H9 (cell line): ENCODE data around the gene PRKCG. TPM values are rescaled to one million over a fixed set of nuclear protein-coding genes. Genes with fewer than 3 reads are reported as not detected.
A peak's percentile ranks its signal among the peaks of the same experiment; 100 is the strongest.

Source experiments
- DNase-seq: peaks from one replicate; pipeline ENCODE4 v3.0.0-alpha.2; 2017
- H2AFZ ChIP-seq: one replicate; pipeline ENCODE4 v1.6.1; 2013; ENCODE audit warnings: mild to moderate bottlenecking, low read length, control low read depth, moderate library complexity
- H2AK5ac ChIP-seq: 2 replicates; pipeline ENCODE4 v1.6.1; 2013; ENCODE audit warnings: low read length, control low read depth, mixed read lengths; ENCODE audit not compliant: insufficient read length
- H2BK120ac ChIP-seq: one replicate; pipeline ENCODE4 v1.6.1; 2013; ENCODE audit warnings: low read depth, mild to moderate bottlenecking, low read length, control low read depth, inconsistent platforms; ENCODE audit not compliant: poor library complexity, severe bottlenecking
- H2BK12ac ChIP-seq: 2 replicates; pipeline ENCODE4 v1.6.1; 2013; ENCODE audit warnings: low read length, control low read depth, mixed read lengths, low read depth; ENCODE audit not compliant: insufficient read length
- H2BK15ac ChIP-seq: 2 replicates; pipeline ENCODE4 v1.6.1; 2013; ENCODE audit warnings: low read depth, low read length, control low read depth
- H2BK20ac ChIP-seq: one replicate; pipeline ENCODE4 v1.6.1; 2013; ENCODE audit warnings: low read depth, mild to moderate bottlenecking, low read length, control low read depth, inconsistent platforms; ENCODE audit not compliant: poor library complexity, severe bottlenecking
- H2BK5ac ChIP-seq: 2 replicates; pipeline ENCODE4 v1.6.1; 2013; ENCODE audit warnings: low read length, control low read depth, mixed read lengths; ENCODE audit not compliant: insufficient read length
- H3K14ac ChIP-seq: 2 replicates; pipeline ENCODE4 v1.6.1; 2013; ENCODE audit warnings: low read length, control low read depth; ENCODE audit not compliant: insufficient read depth
- H3K18ac ChIP-seq: 2 replicates; pipeline ENCODE4 v1.6.1; 2013; ENCODE audit warnings: low read depth, mild to moderate bottlenecking, mixed read lengths, low read length, control low read depth; ENCODE audit not compliant: insufficient read length
- H3K23ac ChIP-seq: 2 replicates; pipeline ENCODE4 v1.6.1; 2013; ENCODE audit warnings: low read length, control low read depth, mixed read lengths, low read depth; ENCODE audit not compliant: insufficient read length
- H3K23me2 ChIP-seq: 2 replicates; pipeline ENCODE4 v1.6.1; 2013; ENCODE audit warnings: low read depth, mild to moderate bottlenecking, mixed read lengths, low read length, control low read depth; ENCODE audit not compliant: insufficient read length, poor library complexity, severe bottlenecking
- H3K27ac ChIP-seq: 2 replicates; pipeline ENCODE4 v1.5.1; 2013; ENCODE audit warnings: low read length, control low read depth, mixed read lengths, low read depth; ENCODE audit not compliant: insufficient read length
- H3K27me3 ChIP-seq: 2 replicates; pipeline ENCODE4 v1.6.1; 2013; ENCODE audit warnings: low read length, control low read depth, inconsistent platforms; ENCODE audit not compliant: insufficient read depth
- H3K4ac ChIP-seq: 2 replicates; pipeline ENCODE4 v1.6.1; 2013; ENCODE audit warnings: low read depth, mild to moderate bottlenecking, control low read depth, inconsistent platforms, low read length, moderate library complexity
- H3K4me1 ChIP-seq: 2 replicates; pipeline ENCODE4 v1.6.1; 2013; ENCODE audit warnings: low read length, control low read depth, inconsistent platforms; ENCODE audit not compliant: insufficient read depth
- H3K4me2 ChIP-seq: 2 replicates; pipeline ENCODE4 v1.6.1; 2013; ENCODE audit warnings: low read length, control low read depth, mixed read lengths; ENCODE audit not compliant: insufficient read length, insufficient read depth
- H3K56ac ChIP-seq: 2 replicates; pipeline ENCODE4 v1.6.1; 2013; ENCODE audit warnings: low read depth, mild to moderate bottlenecking, mixed read lengths, low read length, control low read depth; ENCODE audit not compliant: insufficient read length
- H3K79me1 ChIP-seq: 2 replicates; pipeline ENCODE4 v1.6.1; 2013; ENCODE audit warnings: low read depth, mild to moderate bottlenecking, moderate library complexity, low read length, control low read depth, inconsistent platforms; ENCODE audit not compliant: insufficient read depth, poor library complexity, severe bottlenecking
- H3K79me2 ChIP-seq: 2 replicates; pipeline ENCODE4 v1.6.1; 2013; ENCODE audit warnings: low read length, control low read depth, inconsistent platforms; ENCODE audit not compliant: insufficient read depth
- H3K9ac ChIP-seq: 2 replicates; pipeline ENCODE4 v1.6.1; 2013; ENCODE audit warnings: low read length, control low read depth, mixed read lengths; ENCODE audit not compliant: insufficient read length; ENCODE audit errors: extremely low read depth
- H3K9me3 ChIP-seq: one replicate; pipeline ENCODE4 v1.6.1; 2013; ENCODE audit warnings: low read depth, low read length, inconsistent platforms; ENCODE audit not compliant: control insufficient read depth
- H3T11ph ChIP-seq: one replicate; pipeline ENCODE4 v1.6.1; 2013; ENCODE audit warnings: mild to moderate bottlenecking, low read length, control low read depth, inconsistent platforms
- H4K20me1 ChIP-seq: one replicate; pipeline ENCODE4 v1.6.1; 2013; ENCODE audit not compliant: control insufficient read depth, insufficient read length, insufficient read depth
- H4K5ac ChIP-seq: 2 replicates; pipeline ENCODE4 v1.6.1; 2013; ENCODE audit warnings: low read depth, mild to moderate bottlenecking, mixed read lengths, low read length, control low read depth; ENCODE audit not compliant: insufficient read length
- H4K8ac ChIP-seq: replicated peaks from 2 replicates; pipeline ENCODE4 v1.6.1; 2013; ENCODE audit warnings: low read length, control low read depth, mixed read lengths, low read depth; ENCODE audit not compliant: insufficient read length
- H4K91ac ChIP-seq: 2 replicates; pipeline ENCODE4 v1.6.1; 2013; ENCODE audit warnings: low read depth, mild to moderate bottlenecking, moderate library complexity, mixed read lengths, low read length, control low read depth; ENCODE audit not compliant: insufficient read length
- H3K27ac Mint-ChIP-seq, 3 experiments: 2 replicates in 2 of 3; 3 replicates in 1 of 3; pipeline ENCODE4 v1.8.0; 2020 to 2021; ENCODE audit warnings: mixed read lengths in 3 of 3, mild to moderate bottlenecking in 1 of 3, moderate library complexity in 1 of 3
- H3K27me3 Mint-ChIP-seq: 2 replicates; pipeline ENCODE4 v1.8.0; 2021; ENCODE audit warnings: low read depth, mild to moderate bottlenecking, moderate library complexity, mixed read lengths
- H3K36me3 Mint-ChIP-seq, 3 experiments: 2 replicates in 2 of 3; 3 replicates in 1 of 3; pipeline ENCODE4 v1.8.0; 2020 to 2021; ENCODE audit warnings: low read depth in 3 of 3, mixed read lengths in 3 of 3; ENCODE audit not compliant: insufficient read depth in 1 of 3
- H3K4me1 Mint-ChIP-seq, 2 experiments: 2 replicates each; pipeline ENCODE4 v1.8.0; 2020; ENCODE audit warnings: mixed read lengths in 2 of 2
- H3K4me3 Mint-ChIP-seq, 2 experiments: 2 replicates in 1 of 2; 3 replicates in 1 of 2; pipeline ENCODE4 v1.8.0; 2020 to 2021; ENCODE audit warnings: mild to moderate bottlenecking in 2 of 2, mixed read lengths in 2 of 2, moderate library complexity in 1 of 2
- H3K9me3 Mint-ChIP-seq, 2 experiments: 2 replicates in 1 of 2; 3 replicates in 1 of 2; pipeline ENCODE4 v1.8.0; 2020; ENCODE audit warnings: mild to moderate bottlenecking in 2 of 2, mixed read lengths in 2 of 2, moderate library complexity in 1 of 2
- CTCF ChIP-seq: fragments of 200-600 bp; sonication (generic); conservative IDR thresholded peaks from 3 replicates; pipeline ENCODE4 v1.8.0; 2021; ENCODE audit warnings: antibody characterized with exemption, mild to moderate bottlenecking
- WGBS: extraction: QIAGEN DNeasy Blood & Tissue Kit; methylation state at CpG from one replicate; pipeline ENCODE4 v1.1.7; 2013; ENCODE audit warnings: missing lambda C conversion rate, low lambda C conversion rate, mixed read lengths; ENCODE audit not compliant: insufficient read length; ENCODE audit errors: extremely low coverage; 5-methylcytosine and 5-hydroxymethylcytosine counted together
- total RNA-seq: library from RNA; stranded (reverse); gene quantifications from 2 replicates; pipeline ENCODE4 v1.2.1, GENCODE V29; 2021

PRKCG gene
- total RNA-seq, 1 experiment from 2014 or later = 8.8 TPM

GRCh38 chr19:53912653-53913052, 30.7 kb downstream of the PRKCG start:
- peak overlapping the region in 1 of 2 experiments; percentile 24; a peak in 2 of 5 replicates for H3K4me3 Mint-ChIP-seq

More at GRCh38 chr19:53912653-53913052, 30.7 kb downstream of the PRKCG start:
- Histone ChIP-seq H4K20me1 (no peaks in the 10 kb centered on the region), H2BK20ac (no peak overlapping the region), H2BK12ac (no peak overlapping the region), H3K9ac (no peak overlapping the region), H3K56ac (no peak overlapping the region), H3K79me1 (no peaks in the 10 kb centered on the region), H3K23me2 (peaks cover 19% of the 10 kb centered on the region), H2BK15ac (no peak overlapping the region), H3K27ac (no peak overlapping the region), H3K4me1 (no peaks in the 10 kb centered on the region), H3T11ph (no peak overlapping the region), H3K4me2 (no peak overlapping the region), H3K23ac (no peak overlapping the region), H2AK5ac (no peak overlapping the region), H3K27me3 (no peaks in the 10 kb centered on the region; the same call in 1 of the 2 replicates), H2BK120ac (no peak overlapping the region), H3K9me3 (no peaks in the 10 kb centered on the region), H4K5ac (no peak overlapping the region), H4K91ac (no peak overlapping the region), H4K8ac (no peak overlapping the region), H2BK5ac (no peak overlapping the region), H3K4ac (no peak overlapping the region), H3K14ac (no peak overlapping the region), H2AFZ (no peak overlapping the region), H3K18ac (no peak overlapping the region), H3K79me2 (no peaks in the 10 kb centered on the region)
- Mint-ChIP-seq H3K27me3 (peaks cover 45% of the 10 kb centered on the region), H3K9me3 (no peaks in the 10 kb centered on the region), H3K4me1 (peaks cover 16 to 25% of the 10 kb centered on the region in 2 experiments), H3K27ac (no peak overlapping the region; a peak in 1 of 7 replicates), H3K36me3 (peaks cover 26 to 39% (median 32%) of the 10 kb centered on the region in 3 experiments)
- no CpG with 5 or more reads among the region's 18 CpGs for WGBS
- peak; percentile 85 for DNase-seq
- peak; percentile 94 for TF ChIP-seq CTCF
